K562 (cell line): Measurements from ENCODE around the gene COL23A1. TPM values are rescaled to one million over a fixed set of nuclear protein-coding genes. Genes with fewer than 3 reads are reported as not detected.

ENCODE experiments used
- ATAC-seq: fragments of 200-7000 bp; cut with Tn5 transposase; 3 replicates; pipeline ENCODE4 v1.9.1; 2020; ENCODE audit warnings: moderate library complexity
- BruUV-seq: library from RNA; stranded (reverse); fragments of 400-500 nt; replicated peaks from 2 replicates; lab custom pipeline; 2021; lab: Mats Ljungman, UMichigan
- CTCF ChIA-PET: fragments of 300-600 bp; formaldehyde crosslinking; extraction: SDS; loops from one replicate; lab custom pipeline; 2021; ENCODE audit warnings: low intra/inter-chr PET ratio; lab: Yijun Ruan, JAX
- POLR2A ChIA-PET: fragments of 300-600, 350-650 bp; sonication (Branson Sonifier 250); formaldehyde crosslinking; extraction: SDS; loops from one replicate; lab custom pipeline; 2021; ENCODE audit warnings: antibody characterized with exemption, inconsistent platforms; lab: Yijun Ruan, JAX
- DNase-seq, 4 experiments: peaks; one replicate each; pipeline versions ENCODE4 v3.0.0 to v3.0.0-alpha.2; 2011 to 2018; ENCODE audit warnings: low spot score in 3 of 4, mixed read lengths in 3 of 4; ENCODE audit errors: extremely low read depth in 1 of 4
- FAIRE-seq: peaks from 2 replicates; lab custom pipeline; 2011; peaks lifted over from hg19 to GRCh38; lab: Jason Lieb, UNC
- H2AFZ ChIP-seq: 2 replicates; pipeline ENCODE4 v1.6.0; 2011; ENCODE audit warnings: low read depth, low read length, control low read depth, inconsistent platforms
- H3K27ac ChIP-seq: fragments of 200-600 bp; 3 replicates; pipeline ENCODE4 v1.8.0; 2011; ENCODE audit warnings: low read depth, mild to moderate bottlenecking, control low read depth, inconsistent platforms, low read length, moderate library complexity, mixed read lengths; ENCODE audit errors: extremely low read depth
- H3K27me3 ChIP-seq, 2 experiments: fragments of 300-600 bp in 1 of 2; 2 replicates in 1 of 2; 3 replicates in 1 of 2; pipeline versions ENCODE4 v1.6.0 to v1.8.0; 2011; ENCODE audit warnings: inconsistent platforms in 2 of 2, low read length in 2 of 2, mild to moderate bottlenecking in 1 of 2, mixed read lengths in 1 of 2, moderate library complexity in 1 of 2; ENCODE audit not compliant: control insufficient read depth in 2 of 2, insufficient read depth in 2 of 2
- H3K36me3 ChIP-seq: fragments of 300-600 bp; 3 replicates; pipeline ENCODE4 v1.8.0; 2011; ENCODE audit warnings: mild to moderate bottlenecking, low read length, inconsistent platforms; ENCODE audit not compliant: control insufficient read depth, insufficient read depth
- H3K4me1 ChIP-seq, 2 experiments: fragments of 200-600 bp in 1 of 2; replicated peaks in 1 of 2; 2 replicates in 1 of 2; 3 replicates in 1 of 2; pipeline versions ENCODE4 v1.5.1 to v1.8.0; 2011; ENCODE audit warnings: inconsistent platforms in 2 of 2, low read length in 2 of 2, mild to moderate bottlenecking in 1 of 2, mixed read lengths in 1 of 2, moderate library complexity in 1 of 2; ENCODE audit not compliant: control insufficient read depth in 2 of 2, insufficient read depth in 2 of 2
- H3K4me2 ChIP-seq: 2 replicates; pipeline ENCODE4 v1.6.1; 2011; ENCODE audit warnings: low read length, control low read depth, inconsistent platforms, mixed read lengths; ENCODE audit not compliant: insufficient read depth
- H3K4me3 ChIP-seq: fragments of 200-600 bp; sonication (generic), shearing (Covaris generic); 2 replicates; pipeline ENCODE4 v1.5.1; 2016; ENCODE audit warnings: control low read depth, inconsistent platforms
- H3K79me2 ChIP-seq: fragments of 200-600 bp; 3 replicates; pipeline ENCODE4 v1.8.0; 2011; ENCODE audit warnings: low read length, inconsistent platforms; ENCODE audit not compliant: control insufficient read depth, insufficient read depth
- H3K9ac ChIP-seq, 2 experiments: 2 replicates each; pipeline versions ENCODE4 v1.6.0 to v1.6.1; 2011; ENCODE audit warnings: low read depth in 2 of 2, low read length in 2 of 2, control low read depth in 1 of 2, inconsistent platforms in 1 of 2, mild to moderate bottlenecking in 1 of 2, mixed read lengths in 1 of 2; ENCODE audit not compliant: insufficient read depth in 1 of 2
- H3K9me1 ChIP-seq: one replicate; pipeline ENCODE4 v1.6.0; 2011; ENCODE audit warnings: inconsistent platforms, mild to moderate bottlenecking, low read length, moderate library complexity; ENCODE audit not compliant: control insufficient read depth, insufficient read depth
- H3K9me3 ChIP-seq: replicated peaks from 2 replicates; pipeline ENCODE4 v1.5.1; 2011; ENCODE audit warnings: low read depth, low read length, inconsistent platforms; ENCODE audit not compliant: control insufficient read depth, insufficient read depth
- H4K20me1 ChIP-seq: replicated peaks from 2 replicates; pipeline ENCODE4 v1.6.1; 2011; ENCODE audit warnings: low read length, inconsistent platforms, mixed read lengths; ENCODE audit not compliant: control insufficient read depth, insufficient read depth
- FOXK1 ChIP-seq: sonication (generic); formaldehyde crosslinking; IDR thresholded peaks from 2 replicates; pipeline ENCODE4 v1.8.0; 2022; ENCODE audit warnings: missing genetic modification reagents, mild to moderate bottlenecking, borderline replicate concordance
- FOXP1 ChIP-seq: sonication (generic); formaldehyde crosslinking; IDR thresholded peaks from 2 replicates; pipeline ENCODE4 v1.8.0; 2022; ENCODE audit warnings: mild to moderate bottlenecking, missing genetic modification reagents
- GTF2A2 ChIP-seq: IDR thresholded peaks from 2 replicates; pipeline ENCODE4 v1.6.1; 2016; ENCODE audit warnings: mild to moderate bottlenecking, missing genetic modification characterization, missing compliant biosample characterization
- HBP1 ChIP-seq: fragments of 450-650 bp; formaldehyde crosslinking; IDR thresholded peaks from 2 replicates; pipeline ENCODE4 v1.4.0; 2022; ENCODE audit warnings: missing genetic modification characterization
- HIVEP1 ChIP-seq: fragments of 250-450 bp; sonication (Bioruptor Pico); IDR thresholded peaks from 2 replicates; pipeline ENCODE4 v1.4.0; 2020; ENCODE audit warnings: mild to moderate bottlenecking
- POLR2H ChIP-seq: IDR thresholded peaks from 2 replicates; pipeline ENCODE4 v1.6.1; 2016; ENCODE audit warnings: missing genetic modification characterization, low read depth, mild to moderate bottlenecking, control low read depth, missing compliant biosample characterization, moderate library complexity
- PTBP1 ChIP-seq: fragments of 200-400 bp; formaldehyde crosslinking; IDR thresholded peaks from 2 replicates; pipeline ENCODE4 v1.6.1; 2017; ENCODE audit warnings: low read depth, low read length
- RBFOX2 ChIP-seq: fragments of 200-400 bp; formaldehyde crosslinking; IDR thresholded peaks from 2 replicates; pipeline ENCODE4 v1.6.1; 2017; ENCODE audit warnings: low read depth, mild to moderate bottlenecking, low read length, moderate library complexity
- RFX5 ChIP-seq: IDR thresholded peaks from 2 replicates; pipeline ENCODE4 v1.6.1; 2011; ENCODE audit warnings: low read depth, mild to moderate bottlenecking, improper control_type of control experiment, low read length
- SREBF2 ChIP-seq: sonication (generic); formaldehyde crosslinking; IDR thresholded peaks from 2 replicates; pipeline ENCODE4 v1.4.0; 2020; ENCODE audit warnings: mild to moderate bottlenecking, missing genetic modification reagents
- WGBS: fragments of 100-300 bp; shearing (Covaris generic); methylation state at CpG from one replicate; pipeline ENCODE4 v1.1.6; 2016; ENCODE audit warnings: low coverage, mixed read lengths; ENCODE audit not compliant: insufficient coverage; ENCODE audit errors: missing lambda C conversion rate; 5-methylcytosine and 5-hydroxymethylcytosine counted together
- in situ Hi-C: fragments of 300-500 bp; cut with MboI; formaldehyde crosslinking; loops from 4 replicates; pipeline ENCODE4 v1.15.0; 2018; ENCODE audit warnings: inconsistent platforms, mixed read lengths
- intact Hi-C: fragments of 100-400 bp; cut with micrococcal nuclease; formaldehyde crosslinking; loops from 2 replicates; pipeline ENCODE4 v1.14.2; 2022
- polyA plus RNA-seq, 8 experiments: library from polyadenylated mRNA; depleted of rRNA in 4 of 8; stranded (reverse) in 5 of 8; unstranded in 3 of 8; fragments of >200 nt; fragmentation: Nextera tagmentation in 2 of 8; fragmentation: Illumina TruSeq in 1 of 8; extraction: Ambion mirVana in 2 of 8; extraction: Trizol in 1 of 8; gene quantifications; 2 replicates each; pipeline versions ENCODE4 v1.2.1 to v1.2.3, GENCODE V29; 2011 to 2014; ENCODE audit warnings: inconsistent platforms in 1 of 8, missing spikeins in 1 of 8
- total RNA-seq, 7 experiments: library from RNA; depleted of rRNA in 6 of 7; stranded (reverse); fragments of >200 nt in 6 of 7; fragmentation: Illumina TruSeq in 2 of 7; extraction: Trizol in 2 of 7; gene quantifications; 2 replicates each; pipeline versions ENCODE4 v1.2.1 to v1.2.3, GENCODE V29; 2011 to 2021; ENCODE audit warnings: low replicate concordance in 1 of 7
- TF ChIP-seq, protein P1 (sequence below): sonication (generic); formaldehyde crosslinking; IDR thresholded peaks from 2 replicates; pipeline ENCODE4 v1.8.1; 2023; ENCODE audit warnings: mild to moderate bottlenecking, missing genetic modification reagents
- TF ChIP-seq, protein P2 (sequence below), 2 experiments: IDR thresholded peaks in 1 of 2; conservative IDR thresholded peaks in 1 of 2; 2 replicates each; pipeline ENCODE4 v1.6.1; 2016; ENCODE audit warnings: low read depth in 2 of 2, mild to moderate bottlenecking in 1 of 2, missing compliant biosample characterization in 1 of 2, missing genetic modification characterization in 1 of 2, moderate library complexity in 1 of 2

The COL23A1 gene
- total and polyA plus RNA-seq, 9 of the 15 experiments (the other 6 are each of a cell fraction or from before 2014, with no cell fraction given), result 0.09 TPM; not detected in 8

- Histone ChIP-seq H4K20me1 (peaks cover 14% of the 10 kb centered on the region), H3K4me3 (no peak overlapping the region), H3K27me3 (peaks cover 46 to 90% of the 10 kb centered on the region in 2 experiments), H3K4me2 (no peak overlapping the region), H3K36me3 (no peaks in the 10 kb centered on the region), H2AFZ (no peak overlapping the region), H3K9me3 (no peaks in the 10 kb centered on the region), H3K27ac (no peak overlapping the region), H3K79me2 (no peaks in the 10 kb centered on the region), H3K9ac (no peak overlapping the region), H3K4me1 (peaks cover 0 to 10% of the 10 kb centered on the region in 2 experiments; a peak in 2 of 5 replicates), H3K9me1 (no peaks in the 10 kb centered on the region)
- WGBS, result 15% methylated on average over 17 of the region's 17 CpGs
- intact Hi-C loops (no loop called here), in situ Hi-C loops (no loop called here)
- POLR2A ChIA-PET, result interaction anchor here (0.6 kb wide), 1 partner anchor 46 kb away, joined by 3 read pairs; no protein-coding TSS in a partner anchor
- BruUV-seq, result no TSS peak
- FAIRE-seq, result no peak
- CTCF ChIA-PET, result no interaction called here
- DNase-seq, result no peak
- no peak for ATAC-seq
- TF ChIP-seq POLR2H (tag), result no peak
- no peak for TF ChIP-seq FOXK1
- TF ChIP-seq, protein P1, sequence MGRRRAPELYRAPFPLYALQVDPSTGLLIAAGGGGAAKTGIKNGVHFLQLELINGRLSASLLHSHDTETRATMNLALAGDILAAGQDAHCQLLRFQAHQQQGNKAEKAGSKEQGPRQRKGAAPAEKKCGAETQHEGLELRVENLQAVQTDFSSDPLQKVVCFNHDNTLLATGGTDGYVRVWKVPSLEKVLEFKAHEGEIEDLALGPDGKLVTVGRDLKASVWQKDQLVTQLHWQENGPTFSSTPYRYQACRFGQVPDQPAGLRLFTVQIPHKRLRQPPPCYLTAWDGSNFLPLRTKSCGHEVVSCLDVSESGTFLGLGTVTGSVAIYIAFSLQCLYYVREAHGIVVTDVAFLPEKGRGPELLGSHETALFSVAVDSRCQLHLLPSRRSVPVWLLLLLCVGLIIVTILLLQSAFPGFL (CRISPR knock-in tag), result no peak
- TF ChIP-seq FOXP1 (CRISPR knock-in tag), result no peak
- TF ChIP-seq, protein P2, sequence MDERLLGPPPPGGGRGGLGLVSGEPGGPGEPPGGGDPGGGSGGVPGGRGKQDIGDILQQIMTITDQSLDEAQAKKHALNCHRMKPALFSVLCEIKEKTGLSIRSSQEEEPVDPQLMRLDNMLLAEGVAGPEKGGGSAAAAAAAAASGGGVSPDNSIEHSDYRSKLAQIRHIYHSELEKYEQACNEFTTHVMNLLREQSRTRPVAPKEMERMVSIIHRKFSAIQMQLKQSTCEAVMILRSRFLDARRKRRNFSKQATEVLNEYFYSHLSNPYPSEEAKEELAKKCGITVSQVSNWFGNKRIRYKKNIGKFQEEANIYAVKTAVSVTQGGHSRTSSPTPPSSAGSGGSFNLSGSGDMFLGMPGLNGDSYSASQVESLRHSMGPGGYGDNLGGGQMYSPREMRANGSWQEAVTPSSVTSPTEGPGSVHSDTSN (CRISPR knock-in tag; IDR thresholded peaks at IDR 0.05; ENCODE audit: low read depth), result no peak
- TF ChIP-seq, protein P2 (tag; conservative IDR thresholded peaks at IDR 0.05; ENCODE audit: low read depth), result no peak
- no peak for TF ChIP-seq RBFOX2
- TF ChIP-seq PTBP1, result no peak
- TF ChIP-seq SREBF2, result no peak
- no peak for TF ChIP-seq RFX5
- no peak for TF ChIP-seq HBP1 (CRISPR knock-in tag)
- TF ChIP-seq HIVEP1, result no peak
- no peak for TF ChIP-seq GTF2A2 (tag)
These were observed 208.1 kb downstream of the COL23A1 start for GRCh38 chr5:178381921-178382695.
